Pancreas (tissue), 10 donors: ENCODE results near the gene LILRA2. TPM values are rescaled to one million over a fixed set of nuclear protein-coding genes. Genes with fewer than 3 reads are reported as not detected.

ENCODE experiments used
- ATAC-seq, 4 donors: fragments of 200-7000 bp; cut with Tn5 transposase; one replicate each; pipeline versions ENCODE4 v1.8.0 to v1.9.1; 2020; ENCODE audit warnings: mild to moderate bottlenecking in 4 of 4, moderate library complexity in 4 of 4
- DNase-seq, 6 donors: peaks; one replicate each; pipeline ENCODE4 v3.0.0-alpha.2; 2020
- FAIRE-seq: peaks from 2 replicates; lab custom pipeline; 2012; peaks lifted over from hg19 to GRCh38; lab: Jason Lieb, UNC
- H3K27ac ChIP-seq, 4 donors: fragments of 200-600 bp; sonication (generic); 1 replicate in 3 of 4; 2 replicates in 1 of 4; pipeline versions ENCODE4 v1.5.0 to v1.8.0; 2020
- H3K27me3 ChIP-seq, 4 donors: fragments of 200-600 bp; one replicate each; pipeline ENCODE4 v1.8.0; 2021
- H3K36me3 ChIP-seq, 3 donors: fragments of 200-600 bp; sonication (generic) in 1 of 3; one replicate each; pipeline versions ENCODE4 v1.5.0 to v1.8.0; 2020 to 2021
- H3K4me1 ChIP-seq, 3 donors: fragments of 200-600 bp; one replicate each; pipeline ENCODE4 v1.8.0; 2021
- H3K4me3 ChIP-seq, 4 donors: fragments of 200-600 bp; sonication (generic) in 2 of 4; one replicate each; pipeline versions ENCODE4 v1.5.0 to v1.8.0; 2020 to 2021
- H3K9me3 ChIP-seq, 4 donors: fragments of 200-600 bp; one replicate each; pipeline ENCODE4 v1.8.0; 2021
- CTCF ChIP-seq, 4 donors: fragments of 200-600 bp; sonication (generic) in 3 of 4; IDR thresholded peaks; one replicate each; pipeline versions ENCODE4 v1.5.0 to v1.8.0; 2021; ENCODE audit warnings: antibody characterized with exemption in 4 of 4
- WGBS, 2 donors: extraction: QIAGEN DNeasy Blood & Tissue Kit; methylation state at CpG; one replicate each; pipeline ENCODE4 v1.1.7; 2013; 5-methylcytosine and 5-hydroxymethylcytosine counted together
- intact Hi-C, 3 donors: fragments of 100-400 bp; cut with DNase I; formaldehyde crosslinking; loops; one replicate each; pipeline versions ENCODE4 v1.11.1 to v1.14.2; 2022
- polyA plus RNA-seq, 2 donors: library from polyadenylated mRNA; stranded (reverse); fragments of 200-250 nt; gene quantifications; one replicate each; pipeline ENCODE4 v1.2.3, GENCODE V29; 2013
- total RNA-seq, 6 donors: library from RNA; stranded (reverse); fragmentation: NEBNext Ultra II Directional in 4 of 6; extraction: Animal tissue kit (Norgen Biotek cat#: 25700) in 4 of 6; gene quantifications; one replicate each; pipeline versions ENCODE4 v1.2.1 to v1.2.4, GENCODE V29; 2021 to 2023
- donor health status: healthy with polysubstance abuse.
- donor health status: DM: no; HTN: no; CAD: no; lungs with moderate emphysema.
- donor health status: DM: no; HTN: no; CAD: no.
- donor health status: control.
- donor health status: control.
- donor health status: Bipolar disorder and iron deficiency.
- donor health status: DM: yes; HTN: yes; CAD: no.
- donor health status: DM: no; HTN: no; CAD: no.
- donor health status: DM: no; HTN: no; CAD: no.
- donor health status: DM: yes; HTN: yes; CAD: no.

LILRA2 gene
- total and polyA plus RNA-seq, 8 donors = 0.19 to 4.2 (median 0.47) TPM

GRCh38 chr19:54638683-54639082 is 65.1 kb downstream of the LILRA2 start:
- Histone ChIP-seq H3K36me3 (no peaks in the 10 kb centered on the region), H3K9me3 (no peaks in the 10 kb centered on the region), H3K27me3 (no peaks in the 10 kb centered on the region), H3K4me3 (no peak overlapping the region), H3K27ac (no peak overlapping the region), H3K4me1 (no peaks in the 10 kb centered on the region)
- intact Hi-C loops = no loop called here
- 72 to 82% methylated on average over 18 of the region's 18 CpGs for WGBS, 2 donors
- TF ChIP-seq CTCF (IDR thresholded peaks at IDR 0.05) = no peak
- FAIRE-seq (no peak), ATAC-seq (no peak), DNase-seq (no peak)

Other genes starting within 250 kb of the LILRA2 start
- 1 to 10 TPM in 1 of 6 donors, under 1 TPM in 1, not detected in 4; 0.24 to 2.4 TPM for gene LILRA4, start 234.6 kb upstream of the LILRA2 start, total RNA-seq
- not detected for gene LILRA4, start 234.6 kb upstream of the LILRA2 start, polyA plus RNA-seq
- gene LAIR1, start 208.9 kb upstream of the LILRA2 start, total RNA-seq = 10 to 100 TPM in 2 of 6 donors, 1 to 10 TPM in 3, under 1 TPM in 1; 0.69 to 33.1 (median 4.8) TPM
- gene LAIR1, start 208.9 kb upstream of the LILRA2 start, polyA plus RNA-seq = 1 to 10 TPM; 1.7 to 3.1 TPM
- 10 to 100 TPM; 20.8 to 38.1 (median 24.6) TPM for gene TTYH1, start 158.3 kb upstream of the LILRA2 start, total RNA-seq
- gene TTYH1, start 158.3 kb upstream of the LILRA2 start, polyA plus RNA-seq = 10 to 100 TPM; 40.0 to 78.0 TPM
- 100 to 1,000 TPM in 4 of 6 donors, 10 to 100 TPM in 2; 64.8 to 173 (median 129) TPM for gene LENG8, start 124.6 kb upstream of the LILRA2 start, total RNA-seq
- gene LENG8, start 124.6 kb upstream of the LILRA2 start, polyA plus RNA-seq = 100 to 1,000 TPM; 313 to 657 TPM
- gene LENG9, start 110.0 kb upstream of the LILRA2 start, total RNA-seq = 10 to 100 TPM in 5 of 6 donors, 1 to 10 TPM in 1; 8.6 to 23.4 (median 16.9) TPM
- 10 to 100 TPM in 1 of 2 donors, 1 to 10 TPM in 1; 4.2 to 12.1 TPM for gene LENG9, start 110.0 kb upstream of the LILRA2 start, polyA plus RNA-seq
- gene CDC42EP5, start 100.5 kb upstream of the LILRA2 start, total RNA-seq = 10 to 100 TPM in 4 of 6 donors, 1 to 10 TPM in 2; 8.2 to 48.0 (median 20.4) TPM
- gene CDC42EP5, start 100.5 kb upstream of the LILRA2 start, polyA plus RNA-seq = 10 to 100 TPM in 1 of 2 donors, 1 to 10 TPM in 1; 7.5 to 15.1 TPM
- not detected for gene LAIR2, start 71.0 kb upstream of the LILRA2 start, total RNA-seq
- gene LAIR2, start 71.0 kb upstream of the LILRA2 start, polyA plus RNA-seq = not detected
- gene LILRA1, start 19.8 kb downstream of the LILRA2 start, total RNA-seq = 1 to 10 TPM in 1 of 6 donors, under 1 TPM in 4, not detected in 1; 0.08 to 1.5 (median 0.69) TPM
- under 1 TPM; 0.19 to 0.23 TPM for gene LILRA1, start 19.8 kb downstream of the LILRA2 start, polyA plus RNA-seq
- 1 to 10 TPM in 3 of 6 donors, under 1 TPM in 3; 0.51 to 8.8 (median 1.3) TPM for gene LILRB1, start 56.7 kb downstream of the LILRA2 start, total RNA-seq
- under 1 TPM; 0.56 to 0.57 TPM for gene LILRB1, start 56.7 kb downstream of the LILRA2 start, polyA plus RNA-seq
- gene LILRB4, start 89.2 kb downstream of the LILRA2 start, total RNA-seq = 10 to 100 TPM in 1 of 6 donors, 1 to 10 TPM in 2, under 1 TPM in 3; 0.28 to 11.1 (median 1.1) TPM
- 1 to 10 TPM in 1 of 2 donors, under 1 TPM in 1; 0.80 to 1.2 TPM for gene LILRB4, start 89.2 kb downstream of the LILRA2 start, polyA plus RNA-seq
- gene KIR3DL3, start 150.7 kb downstream of the LILRA2 start, total RNA-seq = not detected
- gene KIR3DL3, start 150.7 kb downstream of the LILRA2 start, polyA plus RNA-seq = not detected
- not detected for gene KIR2DL3, start 164.7 kb downstream of the LILRA2 start, total RNA-seq
- gene KIR2DL3, start 164.7 kb downstream of the LILRA2 start, polyA plus RNA-seq = not detected
- gene KIR2DL1, start 196.0 kb downstream of the LILRA2 start, total RNA-seq = not detected
- gene KIR2DL1, start 196.0 kb downstream of the LILRA2 start, polyA plus RNA-seq = not detected
- under 1 TPM in 1 of 6 donors, not detected in 5; 0.12 TPM for gene KIR2DL4, start 229.8 kb downstream of the LILRA2 start, total RNA-seq
- not detected for gene KIR2DL4, start 229.8 kb downstream of the LILRA2 start, polyA plus RNA-seq
- not detected for gene KIR3DL1, start 242.7 kb downstream of the LILRA2 start, total RNA-seq
- not detected for gene KIR3DL1, start 242.7 kb downstream of the LILRA2 start, polyA plus RNA-seq